ENCODE measurements around the gene MEF2D.

MEF2D gene

GRCh38 chr1:156439777-156440183 lies 60.8 kb downstream of the MEF2D start:
- ATAC-seq = no peak

DNA sequence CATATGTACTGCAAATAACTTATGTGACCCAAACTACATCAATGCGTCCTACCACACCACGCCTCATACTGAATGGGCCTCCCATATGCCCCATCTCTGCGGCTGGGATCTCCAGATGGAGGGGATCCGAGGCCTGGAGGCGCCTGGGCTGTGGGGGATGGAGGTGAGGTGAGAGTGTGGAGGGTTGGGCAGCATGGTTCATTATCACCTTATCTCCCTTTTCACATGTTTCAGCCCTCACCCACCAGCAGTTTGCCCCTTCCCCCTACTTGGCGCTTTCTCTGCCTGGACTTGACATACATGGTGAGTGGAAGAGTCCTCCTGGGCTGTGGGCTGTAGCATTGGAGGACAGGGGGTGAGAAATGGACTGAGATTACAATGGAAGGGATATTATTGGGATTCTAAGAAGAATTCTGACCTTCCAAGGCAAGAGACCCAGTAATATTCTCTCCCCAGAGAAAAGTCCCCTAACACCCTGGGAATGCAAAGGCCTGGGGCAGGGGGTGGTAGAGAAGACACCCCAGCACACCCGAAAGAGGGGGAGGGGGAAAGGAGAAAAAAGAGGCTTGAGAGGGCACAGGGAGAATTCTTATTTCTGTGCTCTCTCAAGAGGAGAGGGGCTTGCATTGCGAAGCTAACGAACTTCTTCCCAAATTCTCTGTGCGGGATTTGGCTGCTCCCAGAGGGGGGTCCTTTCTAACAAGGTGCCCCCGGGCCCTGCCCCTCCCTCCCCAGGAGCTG lies 61.4 kb downstream of the MEF2D start:
- peak; percentile 8 to 11 for ATAC-seq

DNA sequence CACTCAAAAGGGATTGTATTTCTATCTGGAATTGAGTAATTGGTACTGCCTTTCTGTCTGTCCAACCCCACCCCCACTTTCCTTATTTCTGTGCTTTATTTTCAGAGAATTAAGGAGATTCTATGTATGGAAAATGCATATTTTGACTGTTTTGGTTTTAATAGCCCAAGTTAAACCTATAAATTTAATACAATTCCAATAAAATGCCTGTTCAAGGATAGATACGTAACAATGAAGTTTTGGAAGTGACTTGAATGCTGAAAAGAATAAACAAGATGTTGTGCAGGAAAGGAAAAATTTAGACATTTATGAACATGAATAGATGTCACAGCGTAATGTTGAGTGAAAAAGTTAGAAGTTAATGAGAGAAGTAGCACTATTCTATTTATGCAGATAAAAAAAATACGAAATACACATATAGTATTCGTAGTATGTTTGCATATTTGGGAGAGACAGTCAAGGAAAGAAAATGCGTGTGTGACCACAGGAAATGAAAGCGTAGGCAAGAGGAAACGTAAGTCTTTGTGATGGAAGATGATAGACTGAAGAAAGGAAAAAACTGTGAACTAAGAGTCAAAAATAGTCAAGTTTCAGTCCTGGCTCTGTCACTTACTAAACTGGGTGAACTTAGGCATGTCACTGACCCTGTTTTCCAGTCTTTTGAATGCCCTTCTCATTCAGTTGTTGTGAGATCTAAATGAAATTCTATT lies 62.1 kb downstream of the MEF2D start:
- peak in 1 of 2 donors; percentile 40 for ATAC-seq

- ATAC-seq = no peak
These were observed 63.3 kb downstream of the MEF2D start for GRCh38 chr1:156437037-156437867.

DNA sequence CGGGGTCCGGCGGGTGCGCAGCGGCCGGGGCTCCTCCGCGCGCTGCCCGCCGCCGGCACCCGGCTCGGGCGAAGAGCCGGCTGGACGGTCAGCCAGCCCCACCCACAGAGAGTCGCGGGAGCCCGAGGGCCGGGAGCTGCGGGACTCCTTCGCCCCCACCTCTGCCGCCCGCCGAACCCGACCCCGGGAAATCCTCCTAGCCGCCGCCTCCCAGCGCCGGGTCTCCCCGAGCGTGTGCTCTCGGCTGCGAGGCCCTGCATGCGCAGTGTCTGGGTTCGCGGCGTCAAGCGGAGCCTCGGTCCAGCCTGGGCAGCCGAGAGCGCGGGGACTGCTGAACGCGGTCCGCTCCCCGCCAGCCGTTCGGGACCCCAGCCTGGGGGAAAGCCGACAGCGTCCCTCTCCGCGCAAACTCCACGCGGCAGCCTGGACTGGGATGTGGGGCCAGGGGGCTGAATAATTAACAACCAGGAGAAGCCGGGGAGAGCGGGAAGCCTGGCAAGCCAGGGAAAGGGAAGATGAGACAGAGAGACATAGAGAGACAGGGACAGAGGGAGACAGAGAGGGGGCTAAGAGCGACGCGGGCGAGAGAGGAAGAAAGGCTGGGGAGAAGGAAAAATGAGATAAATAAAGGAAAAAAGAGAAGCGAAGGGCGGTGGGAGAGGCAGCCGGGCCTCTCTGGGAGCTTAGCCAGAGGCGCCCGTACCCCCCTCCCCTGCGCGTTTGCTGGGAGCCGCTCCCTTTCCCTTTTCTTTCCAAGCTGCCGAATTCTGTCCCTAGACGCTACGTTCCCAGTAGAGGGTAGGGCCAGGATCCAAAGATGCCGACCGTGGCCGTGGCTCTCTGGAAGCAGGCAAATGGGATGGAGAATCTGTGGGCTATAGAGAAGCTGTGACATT lies 64.2 kb downstream of the MEF2D start:
- peak in 1 of 2 donors; percentile 21 for ATAC-seq

DNA sequence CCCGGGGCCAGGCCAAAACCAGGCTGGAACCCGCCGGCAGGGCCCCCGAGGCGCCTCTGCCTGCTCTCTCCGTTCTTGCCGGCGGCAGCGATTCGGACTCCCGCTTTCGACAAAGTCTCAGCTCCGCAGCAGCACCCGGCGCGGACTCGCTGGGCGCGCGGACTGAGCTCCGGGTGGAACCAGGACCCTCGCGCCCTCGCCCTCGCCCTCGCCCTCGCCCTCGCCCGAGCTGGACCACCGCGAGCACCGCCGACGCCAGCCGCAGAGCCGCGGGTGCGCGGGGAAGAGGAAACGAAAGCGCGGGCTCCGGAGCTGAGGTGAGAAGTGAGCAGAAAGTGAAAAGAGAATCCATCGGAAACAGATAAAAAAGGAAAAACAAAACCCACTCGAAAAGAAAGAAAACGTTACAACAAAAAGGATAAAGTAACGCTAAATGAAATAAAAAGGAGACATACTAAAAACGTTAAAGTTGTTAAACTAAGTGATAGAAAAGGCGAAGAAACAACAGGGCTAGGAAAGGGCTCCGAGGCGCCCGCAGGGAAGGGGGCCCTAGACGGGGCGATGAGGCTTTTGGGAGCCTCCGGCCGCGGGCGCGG lies 64.9 kb downstream of the MEF2D start:
- ATAC-seq = no peak

DNA sequence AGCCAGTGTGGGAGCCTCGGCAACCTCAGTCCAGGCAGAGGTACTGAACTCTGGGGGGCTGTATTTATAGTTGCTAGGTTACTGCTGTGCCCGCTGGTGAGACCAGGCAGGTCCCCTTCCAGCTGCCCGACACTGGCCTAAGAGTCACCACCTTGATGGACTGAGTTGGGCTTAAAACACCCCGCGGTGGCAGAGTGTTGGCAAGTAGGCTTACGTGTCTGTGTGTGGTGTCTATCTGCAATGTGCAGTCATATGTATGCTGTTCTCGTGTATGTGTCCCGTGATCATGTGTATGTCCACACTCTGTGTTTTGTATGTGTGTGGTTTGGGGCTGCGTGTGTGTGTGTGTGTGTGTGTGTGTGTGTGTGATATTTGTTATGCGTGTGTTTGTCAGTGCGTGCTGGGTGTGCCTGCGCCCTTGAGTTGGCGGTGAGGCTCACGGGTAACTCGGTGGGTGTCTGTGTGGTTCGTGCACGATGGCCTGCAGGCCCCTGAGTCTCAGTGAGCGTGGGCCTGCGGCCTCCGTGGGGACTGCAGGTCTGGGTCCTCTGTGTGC lies 65.5 kb downstream of the MEF2D start:
- ATAC-seq = no peak

- ATAC-seq = peak; percentile 56 to 66
These were observed 67.0 kb downstream of the MEF2D start for GRCh38 chr1:156433602-156434001.

- no peak for ATAC-seq
These were observed 67.5 kb downstream of the MEF2D start for GRCh38 chr1:156433032-156433431.

GRCh38 chr1:156432669-156433018 lies 67.9 kb downstream of the MEF2D start:
- ATAC-seq = no peak

DNA sequence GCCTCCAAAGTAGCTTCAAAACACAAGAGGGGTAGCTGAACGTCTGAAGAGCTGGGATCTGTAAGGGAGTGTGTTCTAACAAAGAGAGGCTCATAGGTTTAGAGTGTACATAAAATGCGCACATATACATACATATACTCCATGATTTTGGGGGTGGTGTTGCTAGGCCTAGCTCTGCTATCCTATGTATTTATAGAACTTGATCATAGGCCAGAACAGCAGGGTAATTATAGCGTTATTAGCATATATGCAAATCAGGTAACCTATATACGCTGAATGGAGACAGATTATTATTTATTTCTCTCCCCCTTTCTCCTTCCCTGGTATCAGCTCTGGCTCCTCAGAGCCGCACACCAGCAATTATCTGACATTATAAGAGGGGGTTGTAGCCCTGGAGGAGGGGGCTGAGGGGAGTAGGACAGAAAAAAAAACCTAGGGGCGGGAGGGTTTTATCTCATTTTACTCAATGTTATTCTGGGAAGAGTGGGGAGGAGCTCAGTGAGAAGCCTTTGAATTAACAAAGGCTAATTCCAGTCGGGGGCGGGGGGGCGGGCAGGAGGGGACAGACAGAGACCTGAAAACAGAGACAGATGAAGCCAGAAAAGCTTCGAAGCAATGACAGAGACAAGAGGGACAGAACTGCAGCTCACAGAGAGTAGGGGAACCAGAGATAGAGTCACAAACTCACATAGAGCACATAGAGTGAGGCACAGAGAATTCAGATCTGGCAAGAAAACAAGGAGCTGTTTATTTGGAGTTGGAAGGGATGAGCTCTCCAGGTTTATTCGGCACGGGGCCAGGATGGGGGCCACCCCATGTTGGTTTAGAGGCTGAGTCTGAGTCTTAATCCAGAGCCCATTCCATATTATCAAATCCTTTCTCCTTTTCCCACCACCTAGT lies 68.6 kb downstream of the MEF2D start:
- no peak for ATAC-seq

- no peak for ATAC-seq
These were observed 69.2 kb downstream of the MEF2D start for GRCh38 chr1:156431366-156431765.

- no peak for ATAC-seq
These were observed 69.7 kb downstream of the MEF2D start for GRCh38 chr1:156430866-156431265.

GRCh38 chr1:156430303-156430702 lies 70.3 kb downstream of the MEF2D start:
- ATAC-seq = no peak

- no peak for ATAC-seq
These were observed 71.1 kb downstream of the MEF2D start for GRCh38 chr1:156429313-156430060.

GRCh38 chr1:156428746-156429288 lies 71.8 kb downstream of the MEF2D start:
- no peak for ATAC-seq

DNA sequence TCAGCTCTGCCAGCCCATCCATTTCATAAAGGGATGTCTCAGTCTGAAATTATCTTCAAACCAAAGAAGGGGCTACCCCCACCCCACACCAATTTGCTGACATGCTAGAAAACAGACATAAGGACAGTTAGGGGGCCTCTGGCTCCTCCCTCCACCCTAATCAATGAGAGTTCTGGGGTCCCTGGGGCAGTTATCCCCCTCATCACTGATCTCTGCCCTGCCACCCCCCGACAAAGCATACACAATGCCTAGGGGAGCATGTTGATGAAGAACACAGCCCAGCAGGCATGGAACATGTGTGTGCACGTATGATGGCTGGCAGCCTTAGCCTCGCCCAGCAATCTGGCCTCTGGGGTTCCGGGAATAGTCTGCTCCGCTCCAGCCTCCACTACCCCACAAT lies 72.6 kb downstream of the MEF2D start:
- no peak for ATAC-seq

- ATAC-seq = no peak
These were observed 74.6 kb downstream of the MEF2D start for GRCh38 chr1:156425943-156426342.

GRCh38 chr1:156424806-156425432 lies 75.7 kb downstream of the MEF2D start:
- no peak for ATAC-seq
